Nephron (organoid): Measurements from ENCODE around the gene PTPRN2.

Source experiments
- H3K27ac Mint-ChIP-seq, 3 experiments: 2 replicates each; pipeline ENCODE4 v1.8.0; 2020; ENCODE audit warnings: mixed read lengths in 3 of 3, mild to moderate bottlenecking in 2 of 3, moderate library complexity in 1 of 3
- H3K27me3 Mint-ChIP-seq: 2 replicates; pipeline ENCODE4 v1.8.0; 2021; ENCODE audit warnings: low read depth, mild to moderate bottlenecking, moderate library complexity, mixed read lengths
- H3K36me3 Mint-ChIP-seq: 2 replicates; pipeline ENCODE4 v1.8.0; 2020; ENCODE audit warnings: low read depth, mixed read lengths
- H3K4me1 Mint-ChIP-seq: 2 replicates; pipeline ENCODE4 v1.8.0; 2020; ENCODE audit warnings: mixed read lengths
- H3K4me3 Mint-ChIP-seq, 3 experiments: 2 replicates each; pipeline ENCODE4 v1.8.0; 2020; ENCODE audit warnings: mild to moderate bottlenecking in 3 of 3, mixed read lengths in 3 of 3, moderate library complexity in 2 of 3
- H3K9me3 Mint-ChIP-seq: 2 replicates; pipeline ENCODE4 v1.8.0; 2020; ENCODE audit warnings: mixed read lengths
- CTCF ChIP-seq, 3 experiments: fragments of 200-600 bp; sonication (generic); IDR thresholded peaks; one replicate each; pipeline ENCODE4 v1.5.0; 2021; ENCODE audit warnings: antibody characterized with exemption in 3 of 3; ENCODE audit not compliant: unreplicated experiment in 3 of 3

Gene PTPRN2

DNA sequence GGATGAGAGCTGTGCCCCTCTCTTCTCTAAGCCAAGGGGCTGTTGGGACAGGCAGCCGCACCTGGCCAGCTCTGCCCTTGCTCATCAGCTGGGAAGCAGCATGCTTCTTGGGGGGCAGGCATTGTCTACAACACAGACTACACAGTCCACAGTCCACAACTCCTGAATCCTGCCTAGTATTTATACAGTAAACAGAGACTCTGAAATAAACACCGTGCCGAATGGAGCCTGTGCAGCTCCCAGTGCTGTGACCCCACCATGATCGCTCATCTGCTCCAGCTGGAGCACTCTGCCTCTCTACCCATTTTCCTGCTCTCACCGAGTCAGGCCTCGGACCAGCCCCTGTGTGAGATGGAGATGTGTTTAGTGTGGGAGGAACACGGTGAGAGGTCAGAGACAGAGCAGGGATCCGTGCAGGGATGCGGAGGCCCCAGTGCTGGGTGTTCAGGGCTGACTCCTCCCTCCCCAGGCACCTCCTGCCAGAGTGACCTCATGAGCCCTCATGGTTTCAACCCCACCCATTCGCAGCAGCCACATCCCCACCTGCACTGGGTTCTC lies 642.8 kb downstream of the PTPRN2 start:
- H3K27me3 Mint-ChIP-seq = peaks cover 8% of the 10 kb centered on the region
- H3K27ac Mint-ChIP-seq = no peak overlapping the region
- H3K4me3 Mint-ChIP-seq = no peak overlapping the region
- no peaks in the 10 kb centered on the region for H3K4me1 Mint-ChIP-seq
- no peak for TF ChIP-seq CTCF (IDR thresholded peaks at IDR 0.05; ENCODE audit: unreplicated experiment in 3 of 3)
- H3K36me3 Mint-ChIP-seq = no peaks in the 10 kb centered on the region
- peaks cover 18% of the 10 kb centered on the region for H3K9me3 Mint-ChIP-seq

GRCh38 chr7:157944051-157944450 lies 643.6 kb downstream of the PTPRN2 start:
- Mint-ChIP-seq H3K4me1 (no peaks in the 10 kb centered on the region), H3K4me3 (no peak overlapping the region), H3K9me3 (peaks cover 15% of the 10 kb centered on the region), H3K27ac (no peak overlapping the region), H3K36me3 (no peaks in the 10 kb centered on the region), H3K27me3 (peaks cover 8% of the 10 kb centered on the region)
- TF ChIP-seq CTCF (IDR thresholded peaks at IDR 0.05; ENCODE audit: unreplicated experiment in 3 of 3) = no peak

GRCh38 chr7:157943561-157943960 lies 644.1 kb downstream of the PTPRN2 start:
- no peak overlapping the region for H3K4me3 Mint-ChIP-seq
- no peaks in the 10 kb centered on the region for H3K4me1 Mint-ChIP-seq
- peaks cover 13% of the 10 kb centered on the region for H3K9me3 Mint-ChIP-seq
- H3K27me3 Mint-ChIP-seq = peaks cover 8% of the 10 kb centered on the region
- H3K36me3 Mint-ChIP-seq = no peaks in the 10 kb centered on the region
- TF ChIP-seq CTCF (IDR thresholded peaks at IDR 0.05; ENCODE audit: unreplicated experiment in 3 of 3) = no peak
- no peak overlapping the region for H3K27ac Mint-ChIP-seq

GRCh38 chr7:157941210-157941609 lies 646.4 kb downstream of the PTPRN2 start:
- no peak overlapping the region for H3K4me3 Mint-ChIP-seq
- no peaks in the 10 kb centered on the region for H3K9me3 Mint-ChIP-seq
- no peaks in the 10 kb centered on the region for H3K36me3 Mint-ChIP-seq
- no peaks in the 10 kb centered on the region for H3K4me1 Mint-ChIP-seq
- H3K27me3 Mint-ChIP-seq = peaks cover 8% of the 10 kb centered on the region
- H3K27ac Mint-ChIP-seq = no peak overlapping the region
- no peak for TF ChIP-seq CTCF (IDR thresholded peaks at IDR 0.05; ENCODE audit: unreplicated experiment in 3 of 3)

- peaks cover 8% of the 10 kb centered on the region for H3K27me3 Mint-ChIP-seq
- H3K36me3 Mint-ChIP-seq = no peaks in the 10 kb centered on the region
- no peak overlapping the region for H3K4me3 Mint-ChIP-seq
- peaks cover under 1% of the 10 kb centered on the region for H3K9me3 Mint-ChIP-seq
- no peaks in the 10 kb centered on the region for H3K4me1 Mint-ChIP-seq
- TF ChIP-seq CTCF (IDR thresholded peaks at IDR 0.05; ENCODE audit: unreplicated experiment in 3 of 3) = no peak
- no peak overlapping the region for H3K27ac Mint-ChIP-seq
These were observed 647.1 kb downstream of the PTPRN2 start for GRCh38 chr7:157940497-157940896.

DNA sequence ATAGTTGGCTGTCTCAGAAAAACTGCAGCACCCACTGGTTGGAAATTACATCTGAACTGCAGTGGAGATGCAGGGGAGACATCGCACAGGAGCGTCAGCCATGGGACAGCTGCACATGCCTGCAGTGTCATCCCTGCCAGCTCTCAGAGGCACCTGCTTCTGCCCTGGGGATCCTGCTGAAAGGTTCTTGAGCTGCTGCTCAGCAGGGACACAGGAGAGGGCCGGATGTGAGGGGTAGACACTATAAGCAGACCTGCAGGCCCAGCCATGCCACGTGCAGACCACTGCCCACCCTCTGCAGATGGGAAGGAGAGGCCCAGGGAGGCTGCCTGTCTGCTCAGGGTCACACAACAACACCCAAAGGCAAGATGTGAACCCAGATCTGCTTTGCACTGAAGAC lies 649.4 kb downstream of the PTPRN2 start:
- Mint-ChIP-seq H3K27ac (no peak overlapping the region), H3K4me3 (no peak overlapping the region), H3K4me1 (no peaks in the 10 kb centered on the region), H3K9me3 (peaks cover 8% of the 10 kb centered on the region), H3K36me3 (no peaks in the 10 kb centered on the region), H3K27me3 (peaks cover 4% of the 10 kb centered on the region)
- TF ChIP-seq CTCF (IDR thresholded peaks at IDR 0.05; ENCODE audit: unreplicated experiment in 3 of 3) = no peak
